ENCODE data around the gene EHD2.

The EHD2 gene

GRCh38 chr19:47691782-47692181 lies 21.4 kb upstream of the EHD2 start:
- ATAC-seq (ENCODE audit: insufficient read depth, low read depth) (no peak), DNase-seq (no peak)
- H4K20me1 ChIP-seq (ENCODE audit: insufficient read depth, low read length), result peaks cover 19% of the 10 kb centered on the region
- TF ChIP-seq CTCF (IDR thresholded peaks at IDR 0.05; ENCODE audit: borderline replicate concordance, extremely low read depth, low read length, poor library complexity, severe bottlenecking), result no peak
- TF ChIP-seq EZH2 (IDR thresholded peaks at IDR 0.05; ENCODE audit: borderline replicate concordance, low read depth, low read length, severe bottlenecking), result no peak
- no peaks in the 10 kb centered on the region for H3K27me3 ChIP-seq (ENCODE audit: insufficient read depth, low read length, poor library complexity)
- H2AFZ ChIP-seq (ENCODE audit: low read depth, low read length), result no peak overlapping the region
- H3K9me3 ChIP-seq (ENCODE audit: insufficient read depth, low read length, severe bottlenecking), result no peaks in the 10 kb centered on the region
- peaks cover 20% of the 10 kb centered on the region for H3K36me3 ChIP-seq (ENCODE audit: insufficient read depth, low read length)
- no peaks in the 10 kb centered on the region for H3K4me1 ChIP-seq (ENCODE audit: insufficient read depth, low read length)
- H3K4me2 ChIP-seq (ENCODE audit: insufficient read depth, low read length), result no peak overlapping the region
- H3K4me3 ChIP-seq (ENCODE audit: low read depth in 1 of 2, low read length in 2 of 2), result no peak overlapping the region
- H3K9ac ChIP-seq (ENCODE audit: low read depth, low read length), result no peak overlapping the region
- no peaks in the 10 kb centered on the region for H3K79me2 ChIP-seq (ENCODE audit: insufficient read depth, low read length)
- no peak overlapping the region for H3K27ac ChIP-seq (ENCODE audit: low read length)

- Histone ChIP-seq H3K9ac (ENCODE audit: low read depth, low read length) (no peak overlapping the region), H3K4me1 (ENCODE audit: insufficient read depth, low read length) (no peaks in the 10 kb centered on the region), H2AFZ (ENCODE audit: low read depth, low read length) (no peak overlapping the region), H3K27me3 (ENCODE audit: insufficient read depth, low read length, poor library complexity) (no peaks in the 10 kb centered on the region), H3K4me2 (ENCODE audit: insufficient read depth, low read length) (no peak overlapping the region), H3K4me3 (ENCODE audit: low read depth in 1 of 2, low read length in 2 of 2) (no peak overlapping the region), H3K36me3 (ENCODE audit: insufficient read depth, low read length) (peaks cover 26% of the 10 kb centered on the region), H4K20me1 (ENCODE audit: insufficient read depth, low read length) (peaks cover 22% of the 10 kb centered on the region), H3K9me3 (ENCODE audit: insufficient read depth, low read length, severe bottlenecking) (no peaks in the 10 kb centered on the region), H3K79me2 (ENCODE audit: insufficient read depth, low read length) (no peaks in the 10 kb centered on the region), H3K27ac (ENCODE audit: low read length) (no peak overlapping the region)
- DNase-seq (no peak), ATAC-seq (ENCODE audit: insufficient read depth, low read depth) (no peak)
- TF ChIP-seq EZH2 (IDR thresholded peaks at IDR 0.05; ENCODE audit: borderline replicate concordance, low read depth, low read length, severe bottlenecking) (no peak), CTCF (IDR thresholded peaks at IDR 0.05; ENCODE audit: borderline replicate concordance, extremely low read depth, low read length, poor library complexity, severe bottlenecking) (no peak)
Observed at GRCh38 chr19:47693489-47693888, 19.7 kb upstream of the EHD2 start.

- Histone ChIP-seq H3K4me3 (ENCODE audit: low read depth in 1 of 2, low read length in 2 of 2) (no peak overlapping the region), H3K9me3 (ENCODE audit: insufficient read depth, low read length, severe bottlenecking) (no peaks in the 10 kb centered on the region), H3K79me2 (ENCODE audit: insufficient read depth, low read length) (no peaks in the 10 kb centered on the region), H3K9ac (ENCODE audit: low read depth, low read length) (no peak overlapping the region), H3K36me3 (ENCODE audit: insufficient read depth, low read length) (peaks cover 31% of the 10 kb centered on the region), H4K20me1 (ENCODE audit: insufficient read depth, low read length) (peaks cover 26% of the 10 kb centered on the region), H3K27ac (ENCODE audit: low read length) (no peak overlapping the region), H3K27me3 (ENCODE audit: insufficient read depth, low read length, poor library complexity) (no peaks in the 10 kb centered on the region), H3K4me2 (ENCODE audit: insufficient read depth, low read length) (no peak overlapping the region), H2AFZ (ENCODE audit: low read depth, low read length) (no peak overlapping the region), H3K4me1 (ENCODE audit: insufficient read depth, low read length) (no peaks in the 10 kb centered on the region)
- ATAC-seq (ENCODE audit: insufficient read depth, low read depth) (no peak), DNase-seq (no peak)
- TF ChIP-seq EZH2 (IDR thresholded peaks at IDR 0.05; ENCODE audit: borderline replicate concordance, low read depth, low read length, severe bottlenecking) (no peak), CTCF (IDR thresholded peaks at IDR 0.05; ENCODE audit: borderline replicate concordance, extremely low read depth, low read length, poor library complexity, severe bottlenecking) (no peak)
Observed at GRCh38 chr19:47693903-47694302, 19.3 kb upstream of the EHD2 start.

Data from DND-41 (cell line).